GM23338 (cell line): ENCODE results near the gene FAM72C. TPM values are rescaled to one million over a fixed set of nuclear protein-coding genes. Genes with fewer than 3 reads are reported as not detected.
"Not testable (repeated sequence)": the region's sequence is repeated elsewhere in the genome, so short reads cannot be mapped to it uniquely, and the experiment has no call there.

Experiments used
- ATAC-seq: fragments of 200-7000 bp; cut with Tn5 transposase; 3 replicates; pipeline ENCODE4 v1.9.1; 2020
- DNase-seq: peaks from one replicate; pipeline ENCODE4 v3.0.0-alpha.2; 2015; ENCODE audit warnings: low spot score
- H2AFZ ChIP-seq: fragments of 200-600 bp; sonication (generic); 2 replicates; pipeline ENCODE4 v1.8.0; 2016; ENCODE audit warnings: antibody characterized with exemption, mild to moderate bottlenecking, moderate library complexity
- H3F3A ChIP-seq: fragments of 200-600 bp; sonication (generic); replicated peaks from 2 replicates; pipeline ENCODE4 v1.8.0; 2017; ENCODE audit warnings: antibody characterized with exemption, mixed run types, low read depth
- H3K27ac ChIP-seq: fragments of 200-600 bp; sonication (generic); 2 replicates; pipeline ENCODE4 v1.6.1; 2016; ENCODE audit warnings: low read depth
- H3K27me3 ChIP-seq: fragments of 200-600 bp; sonication (generic); 2 replicates; pipeline ENCODE4 v1.8.0; 2016; ENCODE audit warnings: mild to moderate bottlenecking, mixed run types, moderate library complexity; ENCODE audit not compliant: insufficient read depth
- H3K36me3 ChIP-seq: fragments of 200-600 bp; sonication (generic); 2 replicates; pipeline ENCODE4 v1.8.0; 2016; ENCODE audit warnings: mild to moderate bottlenecking; ENCODE audit not compliant: insufficient read depth
- H3K4me1 ChIP-seq: fragments of 200-600 bp; sonication (generic); 2 replicates; pipeline ENCODE4 v1.8.0; 2016; ENCODE audit warnings: mild to moderate bottlenecking, moderate library complexity; ENCODE audit not compliant: insufficient read depth
- H3K4me2 ChIP-seq: fragments of 200-600 bp; sonication (generic); 2 replicates; pipeline ENCODE4 v1.7.1; 2017; ENCODE audit warnings: mixed run types
- H3K4me3 ChIP-seq: fragments of 200-600 bp; sonication (generic); 2 replicates; pipeline ENCODE4 v1.6.1; 2016; ENCODE audit warnings: mixed run types
- H3K79me2 ChIP-seq: fragments of 200-600 bp; sonication (generic); replicated peaks from 2 replicates; pipeline ENCODE4 v1.8.0; 2017; ENCODE audit warnings: mild to moderate bottlenecking; ENCODE audit not compliant: insufficient read depth
- H3K9me2 ChIP-seq: fragments of 200-600 bp; sonication (generic); 2 replicates; pipeline ENCODE4 v1.8.0; 2017; ENCODE audit not compliant: insufficient read depth
- H4K20me1 ChIP-seq: fragments of 200-600 bp; sonication (generic); replicated peaks from 2 replicates; pipeline ENCODE4 v1.8.0; 2017; ENCODE audit warnings: mild to moderate bottlenecking; ENCODE audit not compliant: insufficient read depth
- H3K27ac Mint-ChIP-seq: 2 replicates; pipeline ENCODE4 v1.8.0; 2020; ENCODE audit warnings: inconsistent platforms, mild to moderate bottlenecking, moderate library complexity, mixed read lengths
- H3K27me3 Mint-ChIP-seq: 3 replicates; pipeline ENCODE4 v1.8.0; 2022; ENCODE audit warnings: low read depth, mild to moderate bottlenecking, moderate library complexity, mixed read lengths, inconsistent platforms; ENCODE audit not compliant: insufficient read depth, poor library complexity
- H3K36me3 Mint-ChIP-seq: 3 replicates; pipeline ENCODE4 v1.8.0; 2021; ENCODE audit warnings: low read depth, mild to moderate bottlenecking, inconsistent platforms, moderate library complexity, mixed read lengths
- H3K4me1 Mint-ChIP-seq: 3 replicates; pipeline ENCODE4 v1.8.0; 2020; ENCODE audit warnings: mild to moderate bottlenecking, inconsistent platforms, mixed read lengths
- H3K4me3 Mint-ChIP-seq: 3 replicates; pipeline ENCODE4 v1.8.0; 2021; ENCODE audit warnings: moderate library complexity, mild to moderate bottlenecking, inconsistent platforms, mixed read lengths
- H3K9me3 Mint-ChIP-seq: 3 replicates; pipeline ENCODE4 v1.8.0; 2020; ENCODE audit warnings: moderate library complexity, mild to moderate bottlenecking, inconsistent platforms, mixed read lengths
- long read RNA-seq: library from polyadenylated mRNA; unstranded; transcript quantifications from one replicate; pipeline ENCODE4 v2.0.0, GENCODE V29; 2020; ENCODE audit not compliant: unreplicated experiment
- polyA plus RNA-seq: library from polyadenylated mRNA; unstranded; fragments of >200 nt; fragmentation: Nextera tagmentation; extraction: Ambion mirVana; gene quantifications from 2 replicates; pipeline ENCODE4 v1.2.1, GENCODE V29; 2016
- total RNA-seq: library from RNA; depleted of rRNA; stranded (reverse); fragments of >200 nt; shearing (Covaris generic); gene quantifications from 2 replicates; pipeline ENCODE4 v1.2.3, GENCODE V29; 2014; rRNA removed

The FAM72C gene
- 2.6 and 4.0 TPM in 2 replicates for total RNA-seq
- polyA plus RNA-seq = 10.2 and 11.4 TPM in 2 replicates
- long read RNA-seq, partial matches to known transcripts = 0 of 1 reads
- long read RNA-seq, other reads (novel, unspliced or antisense) = 1 of 1 reads

DNA sequence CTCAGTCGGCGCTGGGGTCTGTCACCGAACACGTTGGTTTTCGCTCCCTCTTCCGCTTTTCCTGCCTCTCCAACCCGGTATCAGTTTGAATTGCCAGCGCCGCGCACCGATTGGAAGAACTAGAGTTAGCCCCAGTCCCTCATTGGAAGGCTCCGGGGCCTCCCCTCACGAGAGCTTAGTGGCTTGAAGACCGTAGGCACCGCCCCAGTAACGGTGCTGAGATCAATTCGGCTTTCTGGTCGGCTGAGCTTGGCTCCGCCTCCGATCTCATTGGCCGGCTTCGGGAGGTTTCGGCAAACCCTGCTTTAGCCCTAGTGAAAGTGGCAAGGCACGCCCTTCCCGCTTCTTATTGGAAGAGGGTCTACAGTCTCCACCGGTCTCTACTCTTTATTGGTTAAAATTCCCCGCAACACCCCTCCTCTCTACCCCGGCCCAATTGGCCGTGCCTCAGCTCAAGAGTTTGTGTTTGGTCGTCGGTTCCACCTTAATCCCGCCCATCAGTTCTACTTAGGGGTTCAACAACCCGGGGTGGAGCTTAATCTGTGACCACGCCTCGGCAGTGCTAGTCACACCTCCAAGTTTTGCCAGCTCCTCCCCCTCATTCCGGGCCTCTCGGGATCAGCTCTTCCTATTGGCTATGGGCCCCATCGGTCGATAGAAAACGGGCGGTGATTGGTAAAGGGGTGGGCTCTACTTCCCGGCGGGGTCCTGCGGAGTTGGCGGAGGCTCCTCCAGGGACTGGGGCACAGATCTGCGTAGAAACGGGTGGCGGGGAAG, at the start of gene FAM72C:
Gene FAM72C, minus strand, starts transcription at position 63 of the 777 bp plus-strand sequence. CDS start 845 bp downstream, outside the sequence.
- H3K27ac Mint-ChIP-seq, H3F3A ChIP-seq, H3K9me2 ChIP-seq, H3K36me3 Mint-ChIP-seq, H3K4me1 ChIP-seq, H3K27ac ChIP-seq, H3K36me3 ChIP-seq, H3K27me3 Mint-ChIP-seq, H3K4me3 Mint-ChIP-seq, H3K79me2 ChIP-seq, H3K4me3 ChIP-seq, H4K20me1 ChIP-seq, H2AFZ ChIP-seq, DNase-seq, H3K4me1 Mint-ChIP-seq, H3K9me3 Mint-ChIP-seq, H3K4me2 ChIP-seq, H3K27me3 ChIP-seq: not testable (repeated sequence)
- ATAC-seq = peak; percentile 77

DNA sequence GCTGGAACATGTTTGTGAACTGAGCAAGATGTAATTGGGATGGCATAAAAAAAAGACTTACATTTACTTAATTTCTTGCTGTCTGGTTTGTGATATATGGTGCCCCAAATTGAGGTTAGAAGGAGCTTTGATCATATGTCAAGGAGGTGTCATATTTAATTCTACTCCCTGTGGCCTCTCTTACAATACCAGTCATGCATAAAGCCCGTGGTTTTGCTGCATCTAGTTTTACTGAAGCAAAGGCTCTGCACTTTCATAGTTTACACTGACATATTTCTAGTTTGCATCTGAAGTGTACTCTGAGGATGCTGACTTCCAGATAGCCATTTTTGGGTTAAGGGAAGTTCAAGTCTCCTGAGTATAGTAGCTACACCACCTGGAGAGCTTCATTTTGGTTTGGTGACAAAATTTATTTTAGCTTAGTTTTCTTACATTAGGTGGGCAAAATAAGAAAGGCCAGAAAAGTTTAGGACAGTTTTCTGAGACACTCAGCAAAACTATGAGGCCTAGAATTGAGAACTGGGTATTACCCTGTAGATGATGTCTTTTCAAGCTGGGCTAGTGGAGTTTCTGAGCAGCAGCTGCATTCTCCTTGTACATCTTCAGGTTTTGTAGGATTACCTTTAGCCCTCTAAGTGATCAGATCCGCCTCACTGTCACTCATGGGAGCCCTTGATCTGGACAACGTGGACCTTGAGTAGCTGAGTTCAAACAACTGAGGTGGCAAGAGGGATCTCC, 48.4 kb upstream of the FAM72C start:
- H3K4me1 ChIP-seq, H3K4me3 Mint-ChIP-seq, ATAC-seq: not testable (repeated sequence)

DNA sequence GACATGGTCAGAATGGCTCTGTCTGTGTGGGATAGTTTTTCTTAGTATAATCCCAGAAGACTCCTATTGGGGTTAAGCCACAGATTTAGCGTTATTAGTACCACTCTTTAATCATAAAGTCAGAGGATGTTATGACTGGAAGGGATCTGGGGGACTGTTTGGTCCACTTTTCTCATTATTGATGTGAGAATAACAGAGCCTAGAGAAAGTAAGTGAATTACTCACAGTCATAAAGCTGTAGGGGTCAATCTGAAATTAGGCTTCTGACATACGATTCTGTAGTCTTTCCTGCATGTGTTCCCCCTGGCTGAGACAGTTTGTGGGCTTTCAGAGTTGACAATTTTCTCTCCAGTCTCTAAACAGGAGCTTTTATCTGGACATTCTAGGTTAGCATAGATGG, 47.3 kb upstream of the FAM72C start:
- H3K4me3 Mint-ChIP-seq, H3K27ac Mint-ChIP-seq, H3K4me2 ChIP-seq, ATAC-seq, H3K36me3 ChIP-seq, H3K27ac ChIP-seq, H3K27me3 Mint-ChIP-seq, H3K9me2 ChIP-seq, H3K4me1 Mint-ChIP-seq, H2AFZ ChIP-seq, H3K9me3 Mint-ChIP-seq, H3F3A ChIP-seq, H3K4me3 ChIP-seq, H3K27me3 ChIP-seq, H4K20me1 ChIP-seq, H3K36me3 Mint-ChIP-seq, H3K79me2 ChIP-seq, H3K4me1 ChIP-seq, DNase-seq: not testable (repeated sequence)

More for the DNA sequence above, 48.4 kb upstream of the FAM72C start:
- not testable (repeated sequence) for H3K36me3 ChIP-seq, H3F3A ChIP-seq, H3K79me2 ChIP-seq, H4K20me1 ChIP-seq, H3K4me3 ChIP-seq, H3K9me3 Mint-ChIP-seq, H3K9me2 ChIP-seq, H3K27ac Mint-ChIP-seq, H3K36me3 Mint-ChIP-seq, H3K4me2 ChIP-seq, DNase-seq, H3K27ac ChIP-seq, H3K27me3 ChIP-seq, H2AFZ ChIP-seq, H3K4me1 Mint-ChIP-seq, H3K27me3 Mint-ChIP-seq

DNA sequence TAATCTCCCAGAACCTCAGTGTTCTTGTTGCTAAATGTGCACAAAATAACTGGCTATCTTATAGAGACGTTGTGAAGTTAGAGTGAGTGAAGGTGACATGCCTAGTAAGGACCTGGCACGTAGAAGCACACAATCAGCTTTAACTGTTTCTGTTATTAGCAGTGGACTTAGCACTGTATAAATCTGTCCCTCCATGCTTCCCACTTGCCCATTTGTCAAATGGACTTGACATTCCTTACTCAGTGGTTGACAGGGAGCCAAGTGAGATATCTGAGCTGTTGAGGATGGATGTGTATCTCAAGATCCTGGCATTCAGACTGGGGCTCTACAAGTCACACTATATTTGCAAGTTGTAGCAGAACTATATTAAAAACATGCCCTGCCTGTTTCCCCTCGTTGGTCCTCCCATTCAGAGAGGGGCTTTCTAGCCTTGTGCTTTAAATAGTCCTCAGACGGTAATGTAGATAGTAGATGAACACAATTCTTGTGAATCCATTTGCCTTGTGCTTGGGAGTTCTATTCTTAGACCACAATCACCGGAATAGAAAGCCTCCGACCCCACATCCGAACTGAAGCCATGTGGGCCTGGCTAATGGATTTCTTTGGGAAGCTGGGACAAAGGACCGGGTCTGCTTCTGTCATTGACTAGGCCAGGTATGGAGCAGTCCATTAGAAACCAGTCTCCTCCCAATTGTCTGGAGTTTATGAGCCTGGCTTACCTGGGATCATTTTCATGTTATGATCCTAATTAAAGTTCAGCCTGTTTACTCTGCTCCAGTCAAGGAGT, 43.6 kb upstream of the FAM72C start:
- not testable (repeated sequence) for H3K27me3 ChIP-seq, H4K20me1 ChIP-seq, H3K9me2 ChIP-seq, H3K36me3 ChIP-seq, H3K4me2 ChIP-seq, H3K4me3 Mint-ChIP-seq, H3K4me1 ChIP-seq, H3K9me3 Mint-ChIP-seq, H3K27ac ChIP-seq, H3K4me3 ChIP-seq, H3K27me3 Mint-ChIP-seq, DNase-seq, H2AFZ ChIP-seq, H3K36me3 Mint-ChIP-seq, H3F3A ChIP-seq, ATAC-seq, H3K4me1 Mint-ChIP-seq, H3K79me2 ChIP-seq, H3K27ac Mint-ChIP-seq

DNA sequence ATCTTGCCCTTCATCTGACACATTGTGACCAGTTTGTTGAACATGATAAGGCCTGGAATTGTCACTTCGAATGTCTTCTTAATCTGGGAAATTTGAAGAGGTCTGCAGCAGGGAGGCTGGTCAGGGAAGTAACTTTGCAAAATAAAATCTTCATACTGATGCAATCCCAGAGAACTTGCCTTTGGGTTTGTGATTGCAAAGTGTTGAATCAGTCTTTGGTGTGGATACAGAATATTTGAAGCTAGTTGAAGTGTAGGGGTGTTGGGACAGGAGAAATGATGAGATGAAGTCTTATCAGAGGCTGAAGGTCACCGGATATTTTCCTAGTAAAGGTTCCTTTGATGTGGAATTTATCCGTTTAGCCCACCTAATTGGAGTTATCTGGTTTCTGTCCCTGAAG, 42.7 kb upstream of the FAM72C start:
- H3K27ac ChIP-seq, H3K4me2 ChIP-seq, H3K4me3 Mint-ChIP-seq, ATAC-seq, H3K36me3 Mint-ChIP-seq, H3K27me3 Mint-ChIP-seq, H4K20me1 ChIP-seq, H3K79me2 ChIP-seq, H3K4me1 Mint-ChIP-seq, H3K27me3 ChIP-seq, H3K4me3 ChIP-seq, H3K9me2 ChIP-seq, H2AFZ ChIP-seq, H3K36me3 ChIP-seq, H3K9me3 Mint-ChIP-seq, H3K27ac Mint-ChIP-seq, H3F3A ChIP-seq, DNase-seq, H3K4me1 ChIP-seq: not testable (repeated sequence)

DNA sequence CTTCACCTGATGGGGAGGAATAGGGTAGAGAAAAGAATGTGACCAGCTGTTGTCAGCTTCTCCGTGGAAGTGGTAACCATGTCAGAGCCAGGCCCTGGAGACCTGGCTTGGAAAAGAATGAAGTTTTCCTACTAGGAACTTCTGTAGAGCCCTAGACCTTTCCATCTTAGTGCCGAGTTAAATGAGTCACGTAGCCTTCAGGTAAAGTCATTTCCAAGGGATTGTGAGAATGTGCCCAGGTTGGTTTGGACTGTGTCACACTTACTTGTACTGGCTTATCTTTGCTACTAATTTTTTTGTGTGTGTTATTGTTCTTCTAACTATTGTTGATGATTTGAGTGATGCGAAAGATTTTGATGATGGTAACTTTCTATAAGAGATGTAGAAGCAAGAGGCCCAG, 42.3 kb upstream of the FAM72C start:
- DNase-seq, H3K36me3 ChIP-seq, H3K4me1 ChIP-seq, H3K27ac Mint-ChIP-seq, H3K79me2 ChIP-seq, H3K27me3 Mint-ChIP-seq, H3K27ac ChIP-seq, H3K4me1 Mint-ChIP-seq, H3K9me3 Mint-ChIP-seq, ATAC-seq, H3K4me3 ChIP-seq, H3K4me2 ChIP-seq, H3K36me3 Mint-ChIP-seq, H3K9me2 ChIP-seq, H4K20me1 ChIP-seq, H3F3A ChIP-seq, H3K27me3 ChIP-seq, H3K4me3 Mint-ChIP-seq, H2AFZ ChIP-seq: not testable (repeated sequence)
